OCI-LY3 (cell line): ENCODE data around the gene GCNT2.
"Not testable (repeated sequence)": the region's sequence is repeated elsewhere in the genome, so short reads cannot be mapped to it uniquely, and the experiment has no call there.

Experiments used
- H2AFZ ChIP-seq: fragments of 200-600, 300-600 bp; shearing (Covaris generic); 2 replicates; pipeline ENCODE4 v1.6.0; 2014; ENCODE audit warnings: antibody characterized with exemption, low read depth, low read length
- H3K27ac ChIP-seq: fragments of 200-600, 300-600 bp; sonication (generic); 2 replicates; pipeline ENCODE4 v1.5.1; 2014; ENCODE audit warnings: mild to moderate bottlenecking, low read length, moderate library complexity, mixed read lengths
- H3K27me3 ChIP-seq: fragments of 200-600, 300-600 bp; sonication (generic); 2 replicates; pipeline ENCODE4 v1.6.1; 2014; ENCODE audit warnings: low read depth, low read length, mixed read lengths
- H3K36me3 ChIP-seq: fragments of 200-600, 300-600 bp; sonication (generic); replicated peaks from 2 replicates; pipeline ENCODE3; 2014; ENCODE audit warnings: low read depth, low read length, mixed read lengths
- H3K4me1 ChIP-seq: fragments of 300-600, 200-600 bp; sonication (generic); 2 replicates; pipeline ENCODE4 v1.6.1; 2014; ENCODE audit warnings: low read length, mixed read lengths
- H3K4me2 ChIP-seq: fragments of 200-600, 300-600 bp; sonication (generic); 2 replicates; pipeline ENCODE4 v1.6.1; 2014; ENCODE audit warnings: low read length, mixed read lengths
- H3K4me3 ChIP-seq: fragments of 300-600, 200-600 bp; sonication (generic); 2 replicates; pipeline ENCODE4 v1.5.1; 2014; ENCODE audit warnings: antibody characterized with exemption, mild to moderate bottlenecking, low read length, moderate library complexity
- H3K79me2 ChIP-seq: fragments of 300-600, 200-600 bp; shearing (Covaris generic); 2 replicates; pipeline ENCODE4 v1.6.1; 2014; ENCODE audit warnings: mild to moderate bottlenecking, low read length, mixed read lengths
- H3K9ac ChIP-seq: fragments of 300-600, 200-600 bp; shearing (Covaris generic); 2 replicates; pipeline ENCODE4 v1.6.0; 2014; ENCODE audit warnings: mild to moderate bottlenecking, low read length, moderate library complexity
- H3K9me3 ChIP-seq: fragments of 200-600, 300-600 bp; shearing (Covaris generic); 2 replicates; pipeline ENCODE4 v1.6.1; 2014; ENCODE audit warnings: low read length, mixed read lengths; ENCODE audit not compliant: insufficient read depth
- H4K20me1 ChIP-seq: fragments of 200-600, 300-600 bp; sonication (generic); 2 replicates; pipeline ENCODE4 v1.6.1; 2016; ENCODE audit warnings: low read length, mixed read lengths; ENCODE audit not compliant: insufficient read depth
- EZH2phosphoT487 ChIP-seq: fragments of 200-600 bp; shearing (Covaris generic); IDR thresholded peaks from 2 replicates; pipeline ENCODE4 v1.6.1; 2018; ENCODE audit warnings: antibody characterized with exemption, mixed run types, low read depth
- TF ChIP-seq, protein P1 (sequence below): fragments of 200-600, 300-600 bp; sonication (generic); IDR thresholded peaks from 2 replicates; pipeline ENCODE4 v1.5.1; 2014; ENCODE audit warnings: antibody characterized with exemption, low read length, low read depth

The GCNT2 gene

DNA sequence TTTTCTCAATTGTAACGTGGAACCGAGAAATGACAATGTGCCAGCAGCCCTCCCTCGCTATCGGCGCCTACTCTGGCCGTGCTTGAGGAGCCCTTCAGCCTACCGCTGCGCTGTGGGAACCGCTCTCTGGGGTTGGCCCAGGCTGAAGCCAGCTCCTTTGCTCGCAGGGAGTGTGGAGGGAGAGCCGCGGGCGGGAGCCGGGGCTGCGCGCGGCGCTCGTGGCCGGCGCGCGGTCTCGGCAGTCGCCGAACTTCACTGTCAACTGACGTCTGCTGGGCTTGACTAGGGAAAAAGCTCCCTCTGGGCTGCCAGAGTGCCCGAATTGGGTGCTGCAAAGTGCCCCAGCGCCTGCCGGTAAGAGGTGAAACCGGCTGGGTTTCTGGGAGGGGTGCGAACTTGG, 29.7 kb upstream of the GCNT2 start:
- H4K20me1 ChIP-seq, result no peaks in the 10 kb centered on the region
- H3K4me1 ChIP-seq, result no peaks in the 10 kb centered on the region
- H3K36me3 ChIP-seq, result no peaks in the 10 kb centered on the region
- no peaks in the 10 kb centered on the region for H3K27me3 ChIP-seq
- H3K4me2 ChIP-seq, result no peak overlapping the region
- H2AFZ ChIP-seq, result no peak overlapping the region
- TF ChIP-seq EZH2phosphoT487, result no peak
- TF ChIP-seq, protein P1, sequence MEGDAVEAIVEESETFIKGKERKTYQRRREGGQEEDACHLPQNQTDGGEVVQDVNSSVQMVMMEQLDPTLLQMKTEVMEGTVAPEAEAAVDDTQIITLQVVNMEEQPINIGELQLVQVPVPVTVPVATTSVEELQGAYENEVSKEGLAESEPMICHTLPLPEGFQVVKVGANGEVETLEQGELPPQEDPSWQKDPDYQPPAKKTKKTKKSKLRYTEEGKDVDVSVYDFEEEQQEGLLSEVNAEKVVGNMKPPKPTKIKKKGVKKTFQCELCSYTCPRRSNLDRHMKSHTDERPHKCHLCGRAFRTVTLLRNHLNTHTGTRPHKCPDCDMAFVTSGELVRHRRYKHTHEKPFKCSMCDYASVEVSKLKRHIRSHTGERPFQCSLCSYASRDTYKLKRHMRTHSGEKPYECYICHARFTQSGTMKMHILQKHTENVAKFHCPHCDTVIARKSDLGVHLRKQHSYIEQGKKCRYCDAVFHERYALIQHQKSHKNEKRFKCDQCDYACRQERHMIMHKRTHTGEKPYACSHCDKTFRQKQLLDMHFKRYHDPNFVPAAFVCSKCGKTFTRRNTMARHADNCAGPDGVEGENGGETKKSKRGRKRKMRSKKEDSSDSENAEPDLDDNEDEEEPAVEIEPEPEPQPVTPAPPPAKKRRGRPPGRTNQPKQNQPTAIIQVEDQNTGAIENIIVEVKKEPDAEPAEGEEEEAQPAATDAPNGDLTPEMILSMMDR, result no peak
- H3K9me3 ChIP-seq, result no peaks in the 10 kb centered on the region
- no peak overlapping the region for H3K27ac ChIP-seq
- no peak overlapping the region for H3K9ac ChIP-seq
- no peak overlapping the region for H3K4me3 ChIP-seq
- no peaks in the 10 kb centered on the region for H3K79me2 ChIP-seq

GRCh38 chr6:10491905-10492304, 29.2 kb upstream of the GCNT2 start:
- H2AFZ ChIP-seq, H3K4me3 ChIP-seq, H3K4me1 ChIP-seq, H4K20me1 ChIP-seq, H3K79me2 ChIP-seq, H3K36me3 ChIP-seq, H3K9me3 ChIP-seq, H3K4me2 ChIP-seq, H3K27ac ChIP-seq, H3K9ac ChIP-seq, H3K27me3 ChIP-seq: not testable (repeated sequence)

DNA sequence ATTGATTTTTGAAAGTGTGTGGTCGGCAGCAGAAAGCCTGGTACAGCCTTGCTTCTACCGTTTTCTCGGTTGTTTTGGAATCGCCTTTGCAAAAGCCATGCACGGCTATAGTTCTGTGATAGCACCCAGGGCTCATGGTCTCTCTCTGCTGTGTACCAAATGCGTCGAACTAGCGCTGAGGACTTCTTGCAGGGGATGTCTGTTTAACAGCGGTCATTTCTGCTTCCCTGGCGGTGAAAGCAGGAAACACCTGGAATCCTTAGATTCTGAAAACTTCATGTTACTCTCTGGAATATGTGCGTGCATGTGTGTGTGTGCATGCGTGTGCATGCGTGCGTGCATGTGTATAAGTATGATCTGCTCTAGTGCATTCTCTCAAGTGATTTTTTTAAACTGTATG, 26.1 kb upstream of the GCNT2 start:
- TF ChIP-seq, protein P1, result no peak
- TF ChIP-seq EZH2phosphoT487, result no peak
- Histone ChIP-seq H3K4me3 (no peak overlapping the region), H3K36me3 (no peaks in the 10 kb centered on the region), H3K79me2 (no peaks in the 10 kb centered on the region), H3K4me2 (no peak overlapping the region), H3K9ac (no peak overlapping the region), H3K27ac (no peak overlapping the region), H3K4me1 (no peaks in the 10 kb centered on the region), H3K27me3 (no peaks in the 10 kb centered on the region), H3K9me3 (no peaks in the 10 kb centered on the region), H4K20me1 (no peaks in the 10 kb centered on the region), H2AFZ (no peak overlapping the region)

- H3K4me3 ChIP-seq, result no peak overlapping the region
- H4K20me1 ChIP-seq, result no peaks in the 10 kb centered on the region
- no peak for TF ChIP-seq EZH2phosphoT487
- H3K27ac ChIP-seq, result no peak overlapping the region
- H3K9ac ChIP-seq, result no peak overlapping the region
- H3K79me2 ChIP-seq, result no peaks in the 10 kb centered on the region
- H3K4me1 ChIP-seq, result peaks cover 6% of the 10 kb centered on the region
- no peaks in the 10 kb centered on the region for H3K9me3 ChIP-seq
- H3K4me2 ChIP-seq, result no peak overlapping the region
- no peaks in the 10 kb centered on the region for H3K36me3 ChIP-seq
- H3K27me3 ChIP-seq, result no peaks in the 10 kb centered on the region
- no peak overlapping the region for H2AFZ ChIP-seq
These were observed 15.6 kb upstream of the GCNT2 start for GRCh38 chr6:10505529-10505928.

- Histone ChIP-seq H3K79me2 (no peaks in the 10 kb centered on the region), H3K36me3 (no peaks in the 10 kb centered on the region), H3K4me2 (no peak overlapping the region), H4K20me1 (no peaks in the 10 kb centered on the region), H3K9me3 (no peaks in the 10 kb centered on the region), H3K27ac (no peak overlapping the region), H3K4me1 (peaks cover 11% of the 10 kb centered on the region), H2AFZ (no peak overlapping the region), H3K27me3 (no peaks in the 10 kb centered on the region), H3K9ac (no peak overlapping the region), H3K4me3 (no peak overlapping the region)
- TF ChIP-seq EZH2phosphoT487, result no peak
- TF ChIP-seq, protein P1, result no peak
These were observed 13.9 kb upstream of the GCNT2 start for GRCh38 chr6:10507298-10507697.
